H1 (cell line): ENCODE measurements around the gene TRIM43.

ENCODE experiments used
- ATF3 ChIP-seq: IDR thresholded peaks from 2 replicates; pipeline ENCODE4 v1.6.1; 2011; ENCODE audit warnings: low read depth, mild to moderate bottlenecking, low read length; ENCODE audit not compliant: insufficient read depth
- CEBPB ChIP-seq: IDR thresholded peaks from 2 replicates; pipeline ENCODE4 v1.6.1; 2012; ENCODE audit warnings: low read depth, low read length
- CTCF ChIP-seq, 3 experiments: IDR thresholded peaks; 1 replicate in 2 of 3; 2 replicates in 1 of 3; pipeline versions ENCODE4 v1.5.1 to v1.6.1; 2011; ENCODE audit warnings: low read length in 3 of 3, mild to moderate bottlenecking in 3 of 3, inconsistent platforms in 2 of 3, low read depth in 1 of 3, moderate library complexity in 1 of 3; ENCODE audit not compliant: insufficient read depth in 1 of 3; ENCODE audit errors: control extremely low read depth in 1 of 3
- EGR1 ChIP-seq: IDR thresholded peaks from 2 replicates; pipeline ENCODE4 v1.6.1; 2011; ENCODE audit warnings: low read depth, low read length, borderline replicate concordance
- EP300 ChIP-seq, 2 experiments: IDR thresholded peaks; 1 replicate in 1 of 2; 2 replicates in 1 of 2; pipeline ENCODE4 v1.6.1; 2011 to 2012; ENCODE audit warnings: low read depth in 2 of 2, low read length in 2 of 2, mild to moderate bottlenecking in 2 of 2, borderline replicate concordance in 1 of 2, inconsistent platforms in 1 of 2, moderate library complexity in 1 of 2
- HDAC6 ChIP-seq: IDR thresholded peaks from one replicate; pipeline ENCODE4 v1.7.1; 2012; ENCODE audit warnings: low read depth, mild to moderate bottlenecking, inconsistent platforms, low read length, moderate library complexity
- NANOG ChIP-seq: IDR thresholded peaks from 2 replicates; pipeline ENCODE4 v1.6.1; 2011; ENCODE audit warnings: low read length, low read depth, mild to moderate bottlenecking, inconsistent platforms; ENCODE audit not compliant: insufficient read depth, poor library complexity, severe bottlenecking
- PHF8 ChIP-seq: fragments of 200-600 bp; sonication (generic); conservative IDR thresholded peaks from 2 replicates; pipeline ENCODE4 v1.7.1; 2012; ENCODE audit warnings: low read depth, mild to moderate bottlenecking, inconsistent platforms, low read length, moderate library complexity
- POLR2A ChIP-seq, 2 experiments: IDR thresholded peaks; 1 replicate in 1 of 2; 2 replicates in 1 of 2; pipeline ENCODE4 v1.6.1; 2011; ENCODE audit warnings: low read depth in 2 of 2, low read length in 2 of 2, mild to moderate bottlenecking in 2 of 2; ENCODE audit errors: control extremely low read depth in 1 of 2
- POLR2AphosphoS5 ChIP-seq: IDR thresholded peaks from 2 replicates; pipeline ENCODE4 v1.6.1; 2011; ENCODE audit warnings: low read depth, low read length
- RBBP5 ChIP-seq: IDR thresholded peaks from 2 replicates; pipeline ENCODE4 v1.7.1; 2012; ENCODE audit warnings: low read depth, mild to moderate bottlenecking, inconsistent platforms, low read length, moderate library complexity, borderline replicate concordance
- SP1 ChIP-seq: IDR thresholded peaks from 2 replicates; pipeline ENCODE4 v1.6.1; 2011; ENCODE audit warnings: low read depth, low read length
- YY1 ChIP-seq: IDR thresholded peaks from 2 replicates; pipeline ENCODE4 v1.6.1; 2011; ENCODE audit warnings: low read depth, mild to moderate bottlenecking, low read length
- TF ChIP-seq, protein P1 (sequence below): IDR thresholded peaks from 2 replicates; pipeline ENCODE4 v1.6.1; 2012; ENCODE audit warnings: inconsistent platforms

DNA sequence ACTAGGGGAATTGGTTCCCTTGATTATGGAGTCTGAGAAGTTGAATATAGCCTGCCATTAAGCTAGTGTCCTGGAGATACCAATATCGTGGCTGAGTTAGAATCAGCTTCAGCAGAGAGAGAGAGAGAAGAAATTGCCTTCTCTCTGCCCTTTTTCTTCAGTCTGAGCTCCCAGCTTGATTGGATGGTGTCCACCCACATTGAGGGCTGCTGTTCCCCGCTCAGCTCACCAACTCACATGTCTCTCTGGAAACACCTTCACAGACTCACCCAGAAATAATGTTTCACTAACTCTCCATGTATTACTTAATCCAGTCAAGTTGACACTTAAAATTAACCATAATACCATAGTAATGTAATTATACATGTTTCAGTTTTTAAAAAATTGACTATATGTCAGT lies 17.9 kb upstream of the TRIM43 start:
- no peak for TF ChIP-seq POLR2A (IDR thresholded peaks at IDR 0.05; ENCODE audit: control extremely low read depth in 1 of 2, low read depth in 2 of 2, low read length in 2 of 2)
- TF ChIP-seq CTCF (IDR thresholded peaks at IDR 0.05; ENCODE audit: control extremely low read depth in 1 of 3, insufficient read depth in 1 of 3, low read depth in 1 of 3, low read length in 3 of 3) = no peak
- TF ChIP-seq EP300 (IDR thresholded peaks at IDR 0.05; ENCODE audit: borderline replicate concordance in 1 of 2, low read depth in 2 of 2, low read length in 2 of 2) = no peak
- TF ChIP-seq POLR2AphosphoS5 = no peak
- no peak for TF ChIP-seq CEBPB
- no peak for TF ChIP-seq SP1
- no peak for TF ChIP-seq NANOG
- no peak for TF ChIP-seq HDAC6
- no peak for TF ChIP-seq RBBP5
- no peak for TF ChIP-seq ATF3
- TF ChIP-seq EGR1 = no peak
- TF ChIP-seq, protein P1, sequence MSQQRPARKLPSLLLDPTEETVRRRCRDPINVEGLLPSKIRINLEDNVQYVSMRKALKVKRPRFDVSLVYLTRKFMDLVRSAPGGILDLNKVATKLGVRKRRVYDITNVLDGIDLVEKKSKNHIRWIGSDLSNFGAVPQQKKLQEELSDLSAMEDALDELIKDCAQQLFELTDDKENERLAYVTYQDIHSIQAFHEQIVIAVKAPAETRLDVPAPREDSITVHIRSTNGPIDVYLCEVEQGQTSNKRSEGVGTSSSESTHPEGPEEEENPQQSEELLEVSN = no peak
- TF ChIP-seq YY1 = no peak
- TF ChIP-seq PHF8 = no peak
